ENCODE data around the gene TANC1.

DNA sequence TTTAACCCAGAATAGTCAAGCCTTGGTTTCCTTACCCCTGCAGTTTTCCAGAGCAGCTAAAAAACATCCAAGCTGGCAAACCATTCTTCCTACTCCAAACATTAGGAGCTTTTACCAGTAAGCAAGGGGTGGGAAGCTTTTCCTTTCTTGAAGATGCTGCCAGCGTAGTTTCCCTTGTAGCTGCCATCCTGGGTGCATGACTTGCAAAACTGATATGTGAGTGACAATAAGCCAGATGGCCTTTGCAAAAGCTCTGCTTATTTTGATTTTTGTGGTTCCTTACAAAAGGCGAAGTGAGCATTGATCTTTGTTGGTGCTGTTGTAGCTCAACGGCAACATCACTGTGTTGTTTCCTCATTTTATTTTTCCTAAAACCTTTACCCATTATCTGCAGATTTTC, 179.2 kb downstream of the TANC1 start:
- TF ChIP-seq, protein P1, sequence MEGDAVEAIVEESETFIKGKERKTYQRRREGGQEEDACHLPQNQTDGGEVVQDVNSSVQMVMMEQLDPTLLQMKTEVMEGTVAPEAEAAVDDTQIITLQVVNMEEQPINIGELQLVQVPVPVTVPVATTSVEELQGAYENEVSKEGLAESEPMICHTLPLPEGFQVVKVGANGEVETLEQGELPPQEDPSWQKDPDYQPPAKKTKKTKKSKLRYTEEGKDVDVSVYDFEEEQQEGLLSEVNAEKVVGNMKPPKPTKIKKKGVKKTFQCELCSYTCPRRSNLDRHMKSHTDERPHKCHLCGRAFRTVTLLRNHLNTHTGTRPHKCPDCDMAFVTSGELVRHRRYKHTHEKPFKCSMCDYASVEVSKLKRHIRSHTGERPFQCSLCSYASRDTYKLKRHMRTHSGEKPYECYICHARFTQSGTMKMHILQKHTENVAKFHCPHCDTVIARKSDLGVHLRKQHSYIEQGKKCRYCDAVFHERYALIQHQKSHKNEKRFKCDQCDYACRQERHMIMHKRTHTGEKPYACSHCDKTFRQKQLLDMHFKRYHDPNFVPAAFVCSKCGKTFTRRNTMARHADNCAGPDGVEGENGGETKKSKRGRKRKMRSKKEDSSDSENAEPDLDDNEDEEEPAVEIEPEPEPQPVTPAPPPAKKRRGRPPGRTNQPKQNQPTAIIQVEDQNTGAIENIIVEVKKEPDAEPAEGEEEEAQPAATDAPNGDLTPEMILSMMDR (IDR thresholded peaks at IDR 0.05) = no peak
- no peak for TF ChIP-seq POLR2A (IDR thresholded peaks at IDR 0.05)

Data from testis (tissue), 2 donors.